ENCODE results near the gene MARCHF9. TPM values are rescaled to one million over a fixed set of nuclear protein-coding genes. Genes with fewer than 3 reads are reported as not detected.

MARCHF9 gene
- total RNA-seq, 2 donors from 2014 or later: 17.4 to 26.4 TPM

DNA sequence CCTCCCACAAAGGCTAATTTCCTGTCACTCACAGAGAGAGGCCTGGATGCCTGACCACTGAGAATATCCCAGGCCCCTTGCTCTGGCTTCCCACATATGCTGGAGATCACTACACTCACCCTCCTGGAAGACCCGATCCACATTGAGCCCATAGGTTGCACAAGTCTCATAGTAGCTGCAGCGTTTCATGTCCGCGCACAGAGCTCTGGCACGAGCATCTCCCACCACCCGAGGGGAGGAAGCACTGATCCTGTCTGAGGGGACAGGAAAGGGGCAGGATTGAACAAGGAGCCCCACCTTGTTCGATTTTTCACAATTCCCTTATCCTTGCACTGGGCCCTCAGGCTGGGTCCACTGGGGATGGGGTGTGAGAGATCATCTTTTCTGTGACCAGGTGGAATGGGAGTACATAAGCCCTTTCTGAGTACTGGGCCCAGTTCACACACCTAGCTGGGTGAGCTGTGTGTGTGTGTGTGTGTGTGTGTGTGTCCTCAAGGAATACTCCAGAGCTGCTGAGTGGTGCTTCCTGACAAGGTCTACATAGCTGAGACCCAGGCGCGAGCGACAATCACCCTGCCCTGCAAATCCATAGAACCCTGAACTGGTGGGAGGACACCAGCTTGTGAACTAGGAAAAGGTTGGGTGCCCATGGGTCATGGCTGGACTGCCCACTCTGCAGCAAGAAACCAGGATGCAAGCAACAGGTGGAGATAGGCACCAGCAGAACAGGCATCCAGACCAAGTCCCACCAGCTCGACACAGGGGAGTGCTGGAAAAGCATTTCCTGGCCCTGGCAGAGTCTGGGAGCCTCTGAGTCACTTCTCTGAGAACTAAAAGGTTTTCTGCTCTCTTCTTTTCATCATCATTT is 21.9 kb upstream of the MARCHF9 start:
- no peak for ATAC-seq
- Mint-ChIP-seq H3K9me3 (no peaks in the 10 kb centered on the region), H3K36me3 (peaks cover 6 to 23% of the 10 kb centered on the region in 2 donors), H3K27ac (peak overlapping the region; percentile 60 to 76)
- DNase-seq (ENCODE audit: low spot score in 2 of 2): no peak

DNA sequence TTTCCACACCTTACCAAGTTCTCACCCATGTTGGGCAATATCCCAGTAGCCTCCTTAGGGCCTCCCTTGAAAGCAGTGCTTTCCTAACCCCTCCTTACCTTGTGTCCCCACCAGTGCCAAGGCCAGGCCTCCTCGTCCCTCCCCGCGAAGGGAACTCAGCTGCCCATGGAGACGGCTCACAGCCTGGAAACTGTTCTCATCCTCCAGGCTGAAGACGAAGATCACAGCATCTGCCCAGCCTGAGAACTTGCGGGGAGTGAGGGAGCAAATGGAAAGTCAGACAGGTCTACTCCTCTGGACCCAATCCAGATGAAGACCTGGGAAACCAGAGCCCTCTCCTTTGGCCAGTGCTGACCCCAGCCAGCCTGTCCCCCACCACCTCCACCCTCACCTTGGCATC is 21.0 kb upstream of the MARCHF9 start:
- peaks cover 5 to 23% of the 10 kb centered on the region in 2 donors for H3K36me3 Mint-ChIP-seq
- ATAC-seq (no peak), DNase-seq (ENCODE audit: low spot score in 2 of 2) (no peak)
- no peak overlapping the region for H3K27ac Mint-ChIP-seq
- H3K9me3 Mint-ChIP-seq: no peaks in the 10 kb centered on the region

DNA sequence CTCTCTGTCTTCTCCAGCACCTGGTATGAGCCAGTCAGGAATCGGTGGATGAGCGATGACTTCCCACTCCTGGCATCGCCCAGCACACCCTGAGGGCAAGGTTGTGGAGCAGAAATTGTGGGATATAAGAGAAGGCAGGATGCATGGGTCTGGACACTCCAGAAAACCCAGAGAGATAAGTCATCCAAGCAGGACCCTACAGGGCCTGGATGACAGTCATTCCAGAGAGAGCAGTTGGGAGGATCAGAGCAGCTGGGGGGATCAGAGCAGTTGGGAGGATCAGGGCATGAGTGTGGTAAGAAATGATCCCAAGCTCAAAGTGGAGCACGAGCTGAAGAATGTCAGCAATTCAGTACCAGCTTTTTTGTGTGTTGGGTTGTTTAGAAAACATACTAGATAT is 20.3 kb upstream of the MARCHF9 start:
- DNase-seq (ENCODE audit: low spot score in 2 of 2): no peak
- H3K36me3 Mint-ChIP-seq: peaks cover 5 to 28% of the 10 kb centered on the region in 2 donors
- no peaks in the 10 kb centered on the region for H3K9me3 Mint-ChIP-seq
- ATAC-seq: no peak
- peak overlapping the region; percentile 2 to 20 for H3K27ac Mint-ChIP-seq

DNA sequence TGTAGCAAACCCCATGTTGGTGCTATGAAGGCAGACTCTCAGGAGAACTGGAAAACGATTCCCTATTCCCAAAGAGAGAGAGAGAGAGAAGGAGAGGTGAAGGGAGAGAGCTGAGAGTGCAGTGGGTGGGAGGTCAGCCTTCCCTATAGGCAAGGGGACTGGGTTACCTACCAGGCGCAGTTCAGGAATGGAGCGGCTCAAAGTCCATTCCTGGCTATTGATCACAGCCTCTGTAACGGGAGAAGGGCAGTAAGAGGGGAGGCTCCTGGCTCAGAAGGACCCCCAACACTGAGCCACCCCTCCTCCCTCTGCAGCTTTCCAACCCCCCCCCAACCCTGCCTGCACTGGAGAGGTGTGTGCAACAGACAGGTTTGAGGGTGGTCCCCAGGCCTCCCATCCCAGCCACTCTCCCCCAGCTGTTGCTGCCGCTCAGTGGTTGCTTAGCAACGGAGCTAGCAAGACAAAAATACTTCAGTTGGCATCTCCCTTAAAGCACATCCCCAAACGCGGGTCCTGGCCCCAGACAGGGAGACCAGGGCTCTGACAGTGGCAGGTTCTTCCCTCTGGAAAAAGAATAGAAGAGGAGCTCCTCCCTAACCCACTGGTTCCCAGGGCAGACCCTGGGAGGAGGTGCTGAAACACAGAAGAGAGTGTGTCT is 19.6 kb upstream of the MARCHF9 start:
- H3K36me3 Mint-ChIP-seq: peaks cover 5 to 28% of the 10 kb centered on the region in 2 donors
- H3K9me3 Mint-ChIP-seq: no peaks in the 10 kb centered on the region
- peak overlapping the region; percentile 20 to 31 for H3K27ac Mint-ChIP-seq
- no peak for DNase-seq (ENCODE audit: low spot score in 2 of 2)
- ATAC-seq: no peak

DNA sequence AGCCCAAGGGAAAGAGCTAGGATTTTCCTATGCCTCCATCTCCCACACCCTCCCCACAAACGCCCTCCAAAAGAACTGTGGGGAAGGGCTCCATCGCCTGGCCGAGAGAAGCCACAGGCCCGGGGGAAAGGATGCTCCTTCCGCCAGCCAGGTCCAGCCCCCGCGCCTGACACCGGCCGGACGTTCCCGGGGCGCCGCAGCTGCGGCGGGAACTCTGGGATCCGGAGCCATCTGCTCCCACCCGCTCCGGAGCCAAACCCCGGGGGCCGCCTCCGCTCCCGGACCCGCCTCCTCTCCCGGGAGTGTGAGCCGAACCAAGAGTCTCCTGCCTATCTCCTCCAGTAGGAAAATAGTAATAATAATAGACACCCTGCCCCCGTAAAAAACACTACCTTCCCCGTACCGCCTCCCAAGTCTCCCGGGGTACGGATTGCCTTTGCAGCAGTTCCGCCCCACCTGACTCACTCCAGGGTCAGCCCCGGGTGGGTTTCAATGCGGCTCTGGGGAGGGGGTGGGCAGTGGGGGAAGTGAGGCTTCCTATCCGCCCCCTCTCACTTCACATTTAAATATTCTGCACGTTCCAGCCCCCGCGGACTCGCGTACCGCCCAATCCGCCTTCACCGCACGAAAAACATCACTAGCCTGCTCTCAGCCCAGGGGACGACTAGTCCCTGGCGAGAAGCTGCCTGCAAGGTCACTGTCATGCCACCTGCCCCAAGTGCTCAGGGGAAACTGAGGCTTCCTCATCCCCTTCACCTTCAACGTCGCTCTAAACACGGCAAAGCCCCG is 18.8 kb upstream of the MARCHF9 start:
- Mint-ChIP-seq H3K36me3 (peaks cover 5 to 24% of the 10 kb centered on the region in 2 donors), H3K27ac (no peak overlapping the region), H3K9me3 (no peaks in the 10 kb centered on the region)
- DNase-seq (ENCODE audit: low spot score in 2 of 2) (no peak), ATAC-seq (no peak)

DNA sequence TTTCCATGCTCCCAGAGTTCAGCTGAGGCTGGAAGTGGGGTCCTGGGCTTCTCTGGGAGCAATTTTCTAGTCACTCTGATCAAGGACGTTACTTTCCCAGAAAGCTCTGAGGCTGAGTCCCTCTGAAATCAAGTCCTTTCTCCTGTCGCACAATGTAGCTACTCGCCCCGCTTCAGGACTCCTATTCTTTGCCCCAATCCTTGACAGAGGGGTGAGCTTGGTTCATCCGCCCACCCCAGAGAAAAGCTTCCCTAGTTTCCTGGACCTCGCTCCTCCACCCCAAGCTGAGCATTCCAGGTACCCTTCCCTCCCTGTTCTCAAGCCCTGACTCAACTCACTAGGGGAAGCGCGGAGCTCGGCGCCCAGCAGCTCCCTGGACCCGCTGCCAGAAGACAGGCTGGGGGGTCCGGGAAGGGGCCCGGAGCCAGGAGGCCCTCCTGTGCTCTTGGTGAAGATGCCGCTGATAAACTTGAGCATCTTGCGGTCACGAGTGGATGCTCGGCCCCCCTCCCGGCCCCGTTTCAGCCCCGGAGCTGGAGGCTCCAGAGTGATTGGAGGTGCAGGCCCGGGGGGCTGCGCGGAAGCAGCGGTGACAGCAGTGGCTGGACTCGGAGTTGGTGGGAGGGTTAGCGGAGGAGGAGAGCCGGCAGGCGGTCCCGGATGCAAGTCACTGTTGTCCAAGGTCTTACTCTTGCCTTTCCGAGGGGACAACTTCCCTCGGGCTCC is 18.0 kb upstream of the MARCHF9 start:
- H3K36me3 Mint-ChIP-seq: peaks cover 0 to 18% of the 10 kb centered on the region in 2 donors
- DNase-seq (ENCODE audit: low spot score in 2 of 2) (no peak), ATAC-seq (no peak)
- H3K27ac Mint-ChIP-seq: peak overlapping the region in 1 of 2 donors; percentile 22
- H3K9me3 Mint-ChIP-seq: no peaks in the 10 kb centered on the region

DNA sequence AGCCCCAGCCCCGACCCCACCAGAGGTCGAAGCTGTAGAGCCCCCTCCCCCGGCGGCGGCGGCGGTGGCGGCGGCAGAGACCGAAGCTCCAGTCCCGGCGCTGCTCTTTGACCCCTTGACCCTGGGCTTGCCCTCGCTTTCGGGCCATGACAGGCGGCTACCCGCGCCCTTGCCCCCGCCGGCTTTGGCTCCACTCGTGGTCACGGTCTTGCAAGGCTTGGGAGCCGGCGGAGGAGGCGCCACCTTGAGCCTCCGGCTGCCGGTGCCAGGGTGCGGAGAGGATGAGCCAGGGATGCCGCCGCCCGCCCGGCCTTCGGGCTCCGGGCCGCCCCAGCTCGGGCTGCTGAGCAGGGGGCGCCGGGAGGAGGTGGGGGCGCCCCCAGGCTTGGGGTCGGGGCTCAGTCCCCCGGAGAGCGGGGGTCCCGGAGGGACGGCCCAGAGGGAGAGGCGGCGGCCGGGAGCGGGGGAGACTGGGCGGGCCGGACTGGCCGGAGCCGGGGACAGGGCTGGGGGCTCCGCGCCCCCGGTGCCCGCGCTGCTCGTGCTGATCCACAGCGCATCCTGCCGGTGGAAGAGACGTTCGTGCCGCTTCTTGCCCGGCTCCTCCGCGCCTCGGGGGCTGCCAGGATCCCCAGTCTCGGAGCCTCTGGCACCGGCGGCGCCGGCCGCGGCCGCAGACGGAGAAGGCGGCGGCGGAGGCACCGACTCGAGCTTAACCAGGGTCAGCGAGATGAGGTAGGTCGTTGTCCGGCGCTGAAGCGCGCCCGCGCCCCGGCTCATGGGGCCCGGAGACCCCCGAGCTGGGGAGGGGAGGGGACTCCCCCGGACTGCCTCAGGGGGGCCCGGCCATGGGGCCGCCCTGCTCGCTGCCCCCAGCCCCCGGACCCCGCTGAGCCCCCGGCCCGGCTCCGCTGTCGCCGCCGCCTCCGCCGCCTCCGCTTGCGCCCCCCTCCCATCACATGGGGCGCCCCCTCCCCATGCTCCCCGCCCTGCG is 17.1 kb upstream of the MARCHF9 start:
- Mint-ChIP-seq H3K36me3 (peaks cover 0 to 11% of the 10 kb centered on the region in 2 donors), H3K9me3 (no peaks in the 10 kb centered on the region), H3K27ac (no peak overlapping the region)
- ATAC-seq (no peak), DNase-seq (ENCODE audit: low spot score in 2 of 2) (no peak)

DNA sequence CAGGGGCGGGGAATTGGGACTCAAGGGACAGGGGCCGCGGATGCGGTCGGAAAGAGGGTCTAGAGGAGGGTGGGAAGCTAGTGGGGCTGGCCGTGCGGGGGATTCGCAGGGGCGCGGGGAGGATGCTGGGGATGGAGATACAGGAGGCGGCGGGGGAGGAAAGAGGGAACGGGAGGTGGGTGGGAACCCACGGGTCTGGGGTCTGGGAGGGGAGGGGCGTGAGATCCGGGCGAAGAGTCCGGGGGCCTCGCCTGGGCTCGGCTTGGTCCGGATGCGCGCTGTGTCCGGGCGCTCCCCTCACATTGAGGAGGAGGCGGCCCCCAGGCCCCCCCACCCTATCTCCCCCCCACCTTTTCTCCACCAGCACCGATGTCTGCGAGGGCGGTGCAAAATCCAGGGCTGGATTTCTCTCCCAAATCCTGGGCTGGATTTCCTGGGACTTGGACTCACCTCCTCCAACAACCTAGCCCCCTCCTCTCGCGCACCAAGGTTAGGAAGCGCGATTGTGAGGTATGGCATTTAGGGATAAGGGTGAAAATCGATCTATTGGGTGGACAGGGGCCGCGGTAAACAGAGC is 16.2 kb upstream of the MARCHF9 start, which contains the start of gene AGAP2:
TSS of gene AGAP2 (minus strand) at position 82 of the 577 bp plus-strand sequence. CDS start 496 bp downstream, outside the sequence.
- Mint-ChIP-seq H3K27ac (peak within 1 kb of the TSS; percentile 43 to 61), H3K9me3 (no peaks in the 10 kb centered on the region), H3K36me3 (peaks cover 0 to 11% of the 10 kb centered on the region in 2 donors)
- ATAC-seq: no peak
- no peak for DNase-seq (ENCODE audit: low spot score in 2 of 2)

DNA sequence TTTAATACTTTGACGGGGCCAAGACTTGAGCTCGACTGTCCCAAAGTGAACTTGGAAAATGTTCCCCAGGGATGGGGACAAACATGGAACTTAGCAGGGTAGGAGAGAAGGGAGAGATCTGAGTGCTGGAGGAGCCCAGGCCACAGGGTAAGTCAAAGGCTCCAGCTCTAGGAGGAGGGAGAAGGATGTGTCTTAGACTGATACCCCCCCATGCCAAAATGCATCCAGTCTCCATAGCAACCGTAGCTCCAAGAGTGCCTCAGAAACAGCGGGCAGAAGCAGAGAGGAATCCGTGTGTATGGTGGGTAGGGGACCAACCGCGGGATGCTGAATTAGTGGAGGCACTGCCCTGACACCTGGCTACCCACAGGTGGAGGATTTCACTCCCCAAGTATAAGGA is 15.5 kb upstream of the MARCHF9 start:
- no peak for ATAC-seq
- Mint-ChIP-seq H3K36me3 (peaks cover 0 to 11% of the 10 kb centered on the region in 2 donors), H3K9me3 (no peaks in the 10 kb centered on the region), H3K27ac (peak overlapping the region; percentile 43 to 61)
- DNase-seq (ENCODE audit: low spot score in 2 of 2): no peak

DNA sequence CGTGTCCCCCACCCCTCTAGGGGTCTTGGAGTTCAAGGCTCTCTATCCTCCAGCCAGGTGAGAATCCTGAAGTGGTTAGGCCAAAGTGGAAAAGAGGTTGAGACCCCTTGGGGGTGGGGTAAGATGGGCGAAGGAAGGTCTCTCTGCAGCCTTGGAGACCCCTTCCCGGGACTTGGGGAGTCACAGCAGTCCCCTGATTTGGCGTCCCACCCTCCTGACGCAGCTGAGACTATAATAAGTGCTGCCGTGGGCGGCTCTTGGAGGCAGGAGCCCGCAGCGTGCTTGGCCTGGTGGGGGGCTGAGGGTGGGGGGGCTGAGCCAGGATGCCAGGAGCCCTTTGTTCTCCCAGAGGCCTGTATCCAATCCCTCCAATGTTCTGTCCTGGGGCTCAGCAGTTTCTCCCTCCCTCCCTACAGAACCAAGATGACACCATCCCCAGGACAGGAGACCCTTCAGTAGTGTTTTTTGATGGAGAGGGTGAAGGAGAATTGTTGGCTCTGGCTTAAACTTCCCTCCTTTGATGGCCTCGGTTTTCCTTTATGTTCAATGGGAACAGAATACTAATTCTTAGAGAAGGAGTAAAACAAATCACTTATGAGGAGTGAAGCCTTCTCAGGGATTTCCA is 14.9 kb upstream of the MARCHF9 start:
- Mint-ChIP-seq H3K36me3 (peaks cover 0 to 15% of the 10 kb centered on the region in 2 donors), H3K27ac (peak overlapping the region in 1 of 2 donors; percentile 94), H3K9me3 (no peaks in the 10 kb centered on the region)
- ATAC-seq: no peak
- DNase-seq (ENCODE audit: low spot score in 2 of 2): no peak

DNA sequence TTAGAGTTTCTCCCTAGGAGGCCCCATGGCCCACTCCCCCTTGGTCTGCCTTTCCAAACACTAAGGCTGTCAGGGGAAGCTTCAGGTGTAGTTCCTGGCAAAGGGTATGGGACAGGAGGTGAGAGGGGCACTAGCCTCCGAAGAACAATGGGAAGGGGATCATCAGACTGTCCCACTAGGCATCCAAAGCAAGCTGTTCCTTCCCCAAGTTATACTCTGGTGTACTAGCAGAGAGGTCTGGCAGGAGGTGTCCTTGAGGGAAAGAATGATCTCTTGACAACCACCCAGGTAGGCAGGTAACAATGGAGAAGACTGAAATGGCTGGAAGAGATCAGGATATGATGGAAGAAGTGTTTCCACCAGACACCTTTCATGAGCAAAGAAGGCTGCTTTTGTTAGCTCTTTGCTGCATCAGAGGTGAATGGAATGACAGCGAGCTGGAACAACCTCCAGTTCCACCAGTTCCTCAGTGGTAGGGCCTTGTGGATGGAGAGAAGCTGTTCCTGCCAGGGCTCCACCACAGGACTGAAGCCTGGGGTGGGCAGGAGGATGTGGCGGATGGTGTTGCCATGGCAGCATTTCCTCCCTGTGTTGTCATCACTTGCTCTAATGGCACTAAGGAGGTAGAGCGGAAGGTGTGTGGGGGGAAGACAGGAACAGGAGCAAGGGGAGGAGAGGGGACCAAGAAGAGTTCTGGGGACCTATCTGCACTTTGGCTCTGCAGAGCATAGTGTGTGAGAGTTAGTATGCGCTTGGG is 14.1 kb upstream of the MARCHF9 start:
- Mint-ChIP-seq H3K36me3 (peaks cover 0 to 22% of the 10 kb centered on the region in 2 donors), H3K9me3 (no peaks in the 10 kb centered on the region), H3K27ac (peak overlapping the region; percentile 72 to 94)
- ATAC-seq (peak; percentile 55 to 65), DNase-seq (ENCODE audit: low spot score in 2 of 2) (peak in 1 of 2 donors; percentile 65)

DNA sequence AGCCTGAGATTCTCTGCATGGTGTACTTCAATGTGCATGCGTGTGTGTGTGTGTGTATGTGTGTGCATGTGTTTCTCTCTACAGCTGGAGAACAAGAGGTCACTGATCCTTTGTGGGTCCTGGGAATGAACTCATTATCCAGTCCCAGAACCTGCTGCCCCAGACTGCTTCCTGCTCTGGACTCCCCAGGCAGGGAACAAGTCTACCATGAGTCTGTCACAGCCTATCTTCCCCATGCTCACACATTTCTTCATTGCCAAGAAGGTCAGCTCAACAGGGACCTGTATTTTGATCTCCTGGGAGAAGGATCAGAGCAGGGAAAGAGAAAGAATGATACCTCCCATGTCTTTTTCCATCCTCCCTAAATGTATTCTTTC is 13.5 kb upstream of the MARCHF9 start:
- DNase-seq (ENCODE audit: low spot score in 2 of 2) (no peak), ATAC-seq (no peak)
- peak overlapping the region; percentile 93 to 94 for H3K27ac Mint-ChIP-seq
- H3K9me3 Mint-ChIP-seq: no peaks in the 10 kb centered on the region
- H3K36me3 Mint-ChIP-seq: peaks cover 0 to 26% of the 10 kb centered on the region in 2 donors

DNA sequence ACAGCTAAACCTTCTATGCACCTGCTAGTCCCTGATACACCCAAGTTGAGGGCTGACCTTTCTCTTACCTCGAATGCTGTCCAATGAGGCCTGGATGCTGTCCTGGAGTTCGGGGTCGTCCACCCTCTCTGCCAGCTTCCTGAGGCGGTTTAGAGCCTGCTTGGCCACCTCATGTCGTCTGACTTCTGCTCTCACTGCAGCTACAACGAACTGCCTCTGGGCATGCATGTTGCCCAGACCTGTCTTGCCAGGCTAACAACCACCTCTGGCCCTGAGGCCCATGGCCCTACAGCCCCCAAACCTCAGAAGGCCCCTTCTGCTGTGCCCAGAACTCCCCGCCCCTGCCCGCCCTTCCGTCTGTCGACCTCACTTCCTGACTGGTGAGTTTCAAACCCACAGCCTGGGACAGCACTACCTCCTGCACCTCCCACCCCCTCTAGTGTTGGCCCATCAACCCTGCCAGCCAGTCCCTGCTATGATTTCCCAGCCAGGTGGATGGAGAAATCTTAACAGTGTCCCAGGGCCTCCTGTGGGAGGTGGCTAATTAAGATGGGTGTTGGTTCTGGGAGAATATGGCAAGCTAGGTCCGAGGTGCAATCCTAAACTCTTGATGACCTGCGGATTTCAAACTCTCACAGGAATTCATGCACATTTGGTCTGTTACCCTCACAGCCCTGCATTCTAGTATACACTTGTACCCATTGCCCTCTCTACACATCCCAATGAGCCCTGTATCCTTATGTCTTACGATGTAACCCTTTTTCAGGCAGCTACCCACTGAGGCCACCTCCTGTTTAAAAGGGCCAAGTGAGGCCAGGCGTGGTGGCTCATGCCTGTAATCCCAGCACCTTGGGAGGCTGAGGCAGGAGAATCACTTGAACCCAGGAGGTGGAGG is 12.8 kb upstream of the MARCHF9 start:
- ATAC-seq (peak; percentile 75 to 80), DNase-seq (ENCODE audit: low spot score in 2 of 2) (peak; percentile 71 to 82)
- peak overlapping the region; percentile 93 to 94 for H3K27ac Mint-ChIP-seq
- peaks cover 0 to 21% of the 10 kb centered on the region in 2 donors for H3K36me3 Mint-ChIP-seq
- no peaks in the 10 kb centered on the region for H3K9me3 Mint-ChIP-seq

Data from activated naive CD4-positive, alpha-beta T cell treated with anti-CD3 and anti-CD28 coated beads, Interleukin-2, amount 50 U/mL, for 72 hours (primary cell).